Measurements from ENCODE around the gene FDX2. TPM values are rescaled to one million over a fixed set of nuclear protein-coding genes. Genes with fewer than 3 reads are reported as not detected.
A peak's percentile ranks its signal among the peaks of the same experiment; 100 is the strongest.

The FDX2 gene
- total and polyA plus RNA-seq, 2 of the 13 experiments (the other 11 are each of a cell fraction or from before 2014, with no cell fraction given) = 21.0 to 24.7 TPM

- no peak for TF ChIP-seq ZNF512B (CRISPR knock-in tag; IDR thresholded peaks at IDR 0.05; ENCODE audit: borderline replicate concordance)
- 0 out of 2 replicates have a peak, but pooled peaks have one; percentile 39 for TF ChIP-seq ZNF691 (CRISPR knock-in tag; IDR thresholded peaks at IDR 0.05; ENCODE audit: borderline replicate concordance, low read depth)
- no peak for TF ChIP-seq ZNF318 (CRISPR knock-in tag; IDR thresholded peaks at IDR 0.05)
- peak; percentile 90 for TF ChIP-seq DMAP1 (CRISPR knock-in tag; IDR thresholded peaks at IDR 0.05)
- peak; percentile 80 for TF ChIP-seq NFYC (CRISPR knock-in tag; IDR thresholded peaks at IDR 0.05)
- TF ChIP-seq MAF1 (CRISPR knock-in tag; IDR thresholded peaks at IDR 0.05; ENCODE audit: borderline replicate concordance) = 0 out of 2 replicates have a peak, but pooled peaks have one; percentile 77
- no peak for TF ChIP-seq GPN1 (CRISPR knock-in tag; IDR thresholded peaks at IDR 0.05; ENCODE audit: borderline replicate concordance)
- peak; percentile 73 for TF ChIP-seq KAT8 (CRISPR knock-in tag; IDR thresholded peaks at IDR 0.05)
- no peak for TF ChIP-seq ZNF704 (CRISPR knock-in tag; IDR thresholded peaks at IDR 0.05; ENCODE audit: borderline replicate concordance)
- no peak for TF ChIP-seq CHD4 (IDR thresholded peaks at IDR 0.05; ENCODE audit: borderline replicate concordance, low read length)
- no peak; the same call in 1 of the 2 replicates for TF ChIP-seq ZNF30 (CRISPR knock-in tag; IDR thresholded peaks at IDR 0.05)
- TF ChIP-seq ZNF670 (CRISPR knock-in tag; IDR thresholded peaks at IDR 0.05; ENCODE audit: borderline replicate concordance) = no peak
- TF ChIP-seq ZNF564 (CRISPR knock-in tag; IDR thresholded peaks at IDR 0.05) = peak; percentile 64; the same call in 1 of the 2 replicates
- TF ChIP-seq ZNF839 (CRISPR knock-in tag; IDR thresholded peaks at IDR 0.05; ENCODE audit: borderline replicate concordance) = no peak
These were observed 17.3 kb upstream of the FDX2 start, which contains the start of gene RAVER1 (continued) for GRCh38 chr19:10332965-10333757.
